Myocyte (in vitro differentiated cells): ENCODE data around the gene CCDC43. TPM values are rescaled to one million over a fixed set of nuclear protein-coding genes. Genes with fewer than 3 reads are reported as not detected.
A peak's percentile ranks its signal among the peaks of the same experiment; 100 is the strongest.
"Not testable (repeated sequence)": the region's sequence is repeated elsewhere in the genome, so short reads cannot be mapped to it uniquely, and the experiment has no call there.

ENCODE experiments used
- DNase-seq: peaks from one replicate; pipeline ENCODE4 v3.0.0-alpha.2; 2012; ENCODE audit warnings: low read depth
- total RNA-seq: library from RNA; depleted of rRNA; stranded (reverse); fragments of >200 nt; gene quantifications from 2 replicates; pipeline ENCODE4 v1.2.3, GENCODE V29; 2014

Gene CCDC43
- total RNA-seq, 1 donor from 2014 or later, result 69.7 TPM

DNA sequence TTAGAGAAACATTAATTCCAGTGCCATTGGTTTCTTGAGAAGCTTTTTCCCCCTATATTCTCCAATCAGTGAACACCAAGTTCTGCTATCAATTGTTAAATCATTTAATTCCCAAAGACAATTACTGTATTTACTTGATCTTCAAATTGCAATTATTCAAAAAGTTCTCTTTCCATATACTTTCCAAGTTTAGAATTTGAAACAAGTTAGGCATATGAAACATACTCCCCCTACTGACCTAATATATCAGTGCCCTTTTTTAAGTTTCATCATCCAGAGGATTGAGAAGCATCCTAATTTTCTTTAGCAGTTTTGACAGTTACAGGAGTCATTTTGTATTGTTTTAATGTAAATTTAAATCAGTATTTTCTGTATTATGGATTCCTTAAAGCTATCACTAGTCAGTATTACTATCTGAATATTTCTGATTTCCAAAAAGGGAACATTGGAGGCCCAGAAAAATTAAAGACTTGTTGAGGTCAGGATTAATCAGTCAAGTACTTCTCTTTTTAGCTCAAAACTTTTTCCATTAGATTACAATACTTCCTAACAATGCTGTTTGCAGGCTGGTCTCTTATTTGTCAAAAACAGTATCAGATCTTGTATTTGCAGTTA lies 17.0 kb downstream of the CCDC43 start:
- DNase-seq, result peak; percentile 19

DNA sequence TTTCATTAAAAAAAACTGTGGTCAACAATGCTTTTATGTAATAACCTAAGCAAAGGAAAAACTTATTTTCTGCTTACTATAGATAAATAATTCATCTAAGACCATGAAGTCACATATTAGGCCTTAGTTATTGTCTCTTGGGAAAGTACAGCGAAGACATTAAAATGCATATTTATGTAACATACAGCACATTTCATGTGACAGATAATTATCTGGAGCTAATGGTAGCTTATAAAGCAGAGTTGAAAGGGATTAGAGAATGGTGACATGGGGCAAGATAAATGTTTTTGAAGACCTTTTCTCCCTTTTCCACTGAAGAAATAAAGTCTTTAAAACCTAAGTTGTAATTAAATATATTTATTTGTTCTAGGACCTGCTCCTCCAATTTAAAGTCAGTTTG lies 23.6 kb downstream of the CCDC43 start:
- no peak for DNase-seq

DNA sequence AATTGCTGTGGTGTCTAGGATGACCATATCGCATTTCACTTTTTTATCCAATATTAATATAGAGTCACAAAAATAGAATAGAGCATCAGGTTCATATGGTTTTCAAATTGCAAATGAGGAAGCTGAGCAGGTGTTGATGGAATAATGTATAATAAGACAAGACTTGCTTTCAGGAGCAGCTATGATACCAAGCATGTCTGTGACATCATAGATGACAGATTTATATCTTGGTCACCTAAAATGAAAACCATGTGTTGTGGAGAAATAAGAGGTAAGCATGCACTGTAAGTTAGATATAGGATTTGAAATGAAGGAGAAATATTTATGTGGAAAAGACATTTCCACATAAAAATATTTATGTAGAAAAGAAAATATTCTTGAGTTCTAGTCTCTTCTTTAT lies 24.7 kb downstream of the CCDC43 start:
- DNase-seq, result peak; percentile 20

DNA sequence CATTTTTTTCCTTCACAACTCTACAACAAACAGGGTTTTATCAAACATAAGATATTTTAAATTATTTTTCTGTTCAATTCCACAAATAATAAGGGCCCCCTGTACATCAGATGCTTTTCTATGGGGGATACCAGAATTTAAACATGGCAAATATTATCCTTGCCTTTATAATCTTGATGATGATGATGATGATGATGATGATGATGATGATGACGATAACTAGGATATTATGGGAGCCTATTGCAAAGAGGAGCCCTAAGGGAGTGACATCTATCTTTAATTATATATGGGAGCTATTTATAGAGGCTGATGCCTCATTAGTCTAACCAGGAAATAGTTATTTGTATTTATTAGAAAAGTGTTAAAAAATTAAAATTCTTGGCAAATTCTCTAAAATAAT lies 26.5 kb downstream of the CCDC43 start:
- DNase-seq, result no peak

DNA sequence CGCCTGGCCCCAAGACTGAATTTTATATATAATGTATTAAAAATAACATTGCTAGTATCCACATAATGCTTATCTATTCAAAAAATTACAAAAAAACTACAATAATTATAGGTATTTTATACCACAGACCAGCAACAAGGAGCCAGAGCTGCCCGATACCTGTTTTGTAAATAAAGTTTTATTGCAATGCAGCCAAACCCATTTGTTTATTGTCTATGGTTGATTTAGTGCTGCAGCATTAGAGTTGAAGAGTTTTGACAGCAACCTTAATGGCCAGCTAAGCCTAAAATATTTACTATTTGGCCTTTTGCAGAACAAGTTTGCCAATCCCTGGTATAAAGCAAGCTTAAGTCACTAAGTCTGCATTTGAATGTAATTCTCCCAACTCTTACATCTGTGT lies 27.7 kb downstream of the CCDC43 start:
- DNase-seq, result no peak

DNA sequence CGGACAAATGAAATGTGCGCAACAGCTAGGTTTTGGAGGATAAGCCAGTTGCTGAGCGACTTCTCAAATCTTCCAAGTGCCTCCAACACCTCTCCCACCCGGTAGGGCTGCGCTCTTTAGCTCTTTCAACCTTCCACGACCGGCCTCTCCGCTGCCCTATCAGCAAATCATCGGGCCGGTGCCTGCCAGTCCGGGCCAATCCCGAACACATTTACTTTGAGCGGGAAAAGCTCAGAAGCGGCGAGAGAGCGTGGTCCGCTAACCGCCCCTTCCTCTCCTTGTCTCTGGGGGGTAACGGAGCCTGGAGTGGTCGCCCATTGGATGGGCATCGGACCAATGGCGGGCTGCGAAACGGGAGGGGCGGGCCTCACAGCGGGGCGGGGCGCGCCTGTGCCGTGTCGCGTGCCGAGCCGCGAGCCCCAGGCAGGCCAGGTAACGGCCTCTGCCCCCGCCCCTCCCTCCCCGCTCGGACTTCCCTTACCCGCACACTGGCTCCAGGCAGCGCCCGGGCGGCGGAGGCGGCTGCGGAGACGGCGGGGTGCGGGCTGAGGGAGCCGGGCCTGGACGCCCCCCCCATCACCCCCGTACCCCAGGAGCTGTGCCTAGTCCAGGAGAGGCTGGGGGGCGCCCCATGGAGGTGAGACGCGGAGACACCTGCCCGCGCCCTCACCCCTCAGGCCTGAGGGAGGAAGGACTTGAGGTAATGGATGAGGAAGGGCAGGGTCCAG lies 33.4 kb downstream of the CCDC43 start, which contains the start of gene MEIOC:
Gene MEIOC, plus strand, starts transcription at position 486 of the 728 bp plus-strand sequence. Its CDS starts 146 bp downstream, at position 632.
- DNase-seq, result peak; percentile 5

DNA sequence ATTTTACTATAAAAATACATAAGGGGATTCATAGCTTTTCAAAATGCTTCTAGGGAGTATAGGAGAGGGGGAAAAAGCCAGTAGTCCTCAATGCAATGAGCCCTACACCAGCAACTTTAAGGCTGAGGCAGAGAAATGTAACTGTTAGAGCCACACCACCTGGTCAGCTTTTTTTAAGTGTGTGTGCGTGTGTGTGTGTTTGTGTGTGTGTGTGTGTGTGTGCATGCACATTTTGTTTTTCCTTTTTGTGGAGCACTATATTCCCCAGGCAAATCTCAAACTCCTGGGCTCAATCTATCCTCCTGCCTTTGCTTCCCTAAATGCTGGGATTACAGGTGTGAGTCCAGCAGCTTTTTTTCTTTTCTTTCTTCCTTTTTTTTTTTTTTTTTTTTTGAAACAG lies 35.6 kb downstream of the CCDC43 start:
- no peak for DNase-seq

DNA sequence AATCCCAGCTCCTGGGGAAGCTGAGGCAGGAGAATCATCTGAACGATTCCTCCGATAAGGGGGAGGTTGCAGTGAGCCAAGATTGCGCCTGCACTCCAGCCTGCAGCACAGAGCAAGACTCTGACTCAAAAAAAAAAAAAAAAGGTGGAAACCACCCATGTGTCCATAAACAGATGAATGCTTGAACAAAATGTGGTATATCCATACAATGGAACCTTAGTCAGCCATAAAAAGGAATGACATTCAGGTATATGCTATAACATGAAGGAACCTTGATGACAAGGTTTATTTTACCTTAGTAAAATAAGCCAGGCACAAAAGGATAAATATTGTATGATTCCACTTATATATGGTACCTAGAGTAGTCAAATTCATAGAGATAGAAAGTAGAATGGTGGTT lies 36.2 kb downstream of the CCDC43 start:
- no peak for DNase-seq

DNA sequence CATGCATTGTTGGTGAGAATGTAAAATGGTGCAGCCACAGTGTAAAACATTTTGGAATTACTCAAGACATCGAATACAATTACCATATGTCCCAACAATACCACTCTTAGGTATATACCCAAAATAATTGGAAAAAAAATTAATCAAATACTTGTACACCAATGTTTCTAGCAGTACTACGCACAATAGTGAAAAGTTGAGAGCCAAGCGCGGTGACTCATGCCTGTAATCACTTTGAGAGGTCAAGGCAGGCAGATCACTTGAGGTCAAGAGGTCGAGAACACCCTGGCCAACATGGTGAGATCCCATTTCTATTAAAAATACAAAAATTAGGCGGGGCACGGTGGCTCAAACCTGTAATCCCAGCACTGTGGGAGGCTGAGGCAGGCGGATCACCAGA lies 36.8 kb downstream of the CCDC43 start:
- no peak for DNase-seq

DNA sequence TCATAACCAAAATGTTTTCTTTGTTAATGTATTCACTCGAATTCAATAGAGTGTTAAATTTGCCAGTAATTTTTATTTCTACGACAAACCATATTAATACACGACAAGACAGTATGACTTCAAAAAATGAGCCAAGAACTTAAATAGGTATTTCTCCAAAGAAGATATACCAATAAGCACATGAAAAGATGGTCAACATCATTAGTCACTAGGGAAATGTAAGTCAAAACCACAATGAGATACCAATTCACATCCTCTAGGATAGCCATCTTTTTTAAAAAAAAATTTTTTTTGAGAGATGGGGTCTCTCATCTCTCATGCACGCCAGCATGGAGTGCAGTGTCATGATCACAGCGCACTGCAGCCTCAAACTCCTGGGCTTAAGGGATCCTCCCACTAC lies 38.3 kb downstream of the CCDC43 start:
- no peak for DNase-seq

DNA sequence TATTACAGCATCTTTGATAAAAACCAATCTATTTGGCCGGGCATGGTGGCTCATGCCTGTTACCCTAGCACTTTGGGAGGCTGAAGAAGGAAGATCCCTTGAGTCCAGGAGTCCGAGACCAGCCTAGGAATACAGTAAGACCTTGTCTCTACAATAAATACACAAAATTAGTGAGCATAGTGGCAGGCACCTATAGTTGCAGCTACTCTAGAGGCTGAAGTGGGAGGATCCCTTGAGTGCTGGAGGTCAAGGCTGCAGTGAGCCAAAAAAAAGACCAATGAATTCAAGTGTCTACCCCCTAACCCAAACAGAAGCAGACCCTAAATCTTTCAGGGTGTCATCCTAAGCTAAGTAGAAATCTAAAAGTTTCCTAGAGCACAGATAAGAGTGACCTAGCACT lies 40.6 kb downstream of the CCDC43 start:
- DNase-seq, result no peak

DNA sequence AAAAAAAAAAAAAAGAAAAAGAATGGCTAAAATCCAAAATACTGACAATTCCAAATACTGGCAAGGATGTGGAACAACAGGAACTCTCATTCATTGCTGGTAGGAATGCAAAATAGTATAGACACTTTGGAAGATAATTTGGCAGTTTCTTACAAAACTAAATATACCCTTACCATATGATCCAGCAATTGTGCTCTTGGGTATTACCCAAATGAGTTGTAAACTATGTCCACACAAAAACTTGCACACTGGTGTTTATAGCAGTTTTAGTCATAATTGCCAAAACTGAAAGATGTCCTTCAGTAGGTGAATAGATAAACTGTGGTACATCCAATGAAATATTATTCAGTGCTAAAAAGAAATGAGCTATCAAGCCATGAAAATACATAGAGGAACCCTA lies 41.8 kb downstream of the CCDC43 start:
- DNase-seq, result no peak

DNA sequence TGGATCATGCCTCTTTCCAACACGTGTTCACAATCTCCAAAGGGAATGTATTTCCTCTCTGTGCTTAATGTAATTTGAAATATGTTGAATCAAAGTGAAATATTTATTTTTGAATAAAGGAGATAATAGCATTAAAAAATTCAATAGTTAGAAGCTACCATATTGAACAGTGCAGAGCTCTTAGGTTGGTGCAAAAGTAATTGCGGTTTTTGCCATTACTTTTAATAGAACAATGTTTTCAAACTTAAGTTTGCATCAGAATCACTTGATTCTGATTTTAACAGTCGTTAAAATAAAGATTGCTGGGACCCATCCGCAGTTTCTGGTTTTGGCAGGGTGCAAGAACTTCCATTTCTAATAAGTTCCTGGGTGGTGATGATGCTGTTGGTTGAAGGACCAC lies 43.3 kb downstream of the CCDC43 start:
- DNase-seq, result no peak

DNA sequence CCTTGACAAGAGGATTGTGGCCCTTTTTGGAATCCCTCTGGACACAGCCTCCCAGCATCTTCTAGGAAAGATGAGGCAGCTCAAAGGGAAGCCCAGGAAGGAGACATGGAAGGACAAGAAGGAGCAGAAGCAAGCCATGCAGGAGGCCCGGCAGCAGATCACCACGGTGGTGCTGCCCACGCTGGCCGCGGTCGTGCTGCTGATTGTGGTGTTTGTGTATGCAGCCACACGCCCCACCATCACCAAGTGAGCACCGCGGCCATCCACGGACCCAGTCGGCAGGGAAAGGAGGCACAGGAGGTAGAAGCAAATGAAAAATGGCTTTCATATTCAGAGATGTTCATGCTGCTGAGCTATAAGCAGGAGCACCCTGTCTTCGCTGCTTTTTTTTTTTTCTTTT lies 44.2 kb downstream of the CCDC43 start:
- DNase-seq, result no peak

DNA sequence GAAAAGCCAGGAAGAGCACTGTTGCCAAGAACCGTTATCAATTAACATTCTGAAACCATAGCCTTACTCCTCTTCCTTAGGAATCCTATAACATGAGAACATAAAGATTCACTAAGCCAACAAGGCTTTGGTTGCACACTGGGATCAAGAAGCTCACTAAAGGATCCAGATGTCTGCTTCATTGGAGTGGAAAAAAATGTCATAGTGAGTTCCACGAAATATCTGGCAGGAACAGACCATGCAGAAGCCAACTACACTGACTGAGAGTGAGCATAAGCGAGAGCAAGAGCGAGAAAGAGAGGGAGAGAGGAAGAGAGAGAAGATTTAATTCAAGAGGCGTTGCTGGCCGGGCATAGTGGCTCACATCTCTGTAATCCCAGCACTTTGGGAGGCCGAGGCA lies 46.7 kb downstream of the CCDC43 start:
- DNase-seq, result no peak

DNA sequence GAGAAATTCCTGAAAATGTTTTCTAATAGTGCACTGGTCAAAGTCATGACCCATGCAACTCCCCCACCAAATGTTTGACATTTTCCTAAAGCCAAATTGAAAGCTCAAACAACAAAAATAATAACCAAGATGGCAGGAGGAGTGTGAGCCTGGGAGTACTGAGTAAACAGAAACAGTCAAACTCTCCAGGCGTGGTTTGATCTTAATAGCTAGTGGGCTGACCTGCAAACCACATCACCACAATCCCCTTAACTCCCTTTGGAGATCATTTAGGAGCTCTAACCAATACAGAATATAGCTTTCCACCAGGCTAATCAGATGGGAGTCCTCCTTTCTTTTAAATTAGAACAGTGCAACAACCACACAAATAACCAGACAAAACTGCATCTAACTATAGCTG lies 52.5 kb downstream of the CCDC43 start:
- DNase-seq, result peak; percentile 47

DNA sequence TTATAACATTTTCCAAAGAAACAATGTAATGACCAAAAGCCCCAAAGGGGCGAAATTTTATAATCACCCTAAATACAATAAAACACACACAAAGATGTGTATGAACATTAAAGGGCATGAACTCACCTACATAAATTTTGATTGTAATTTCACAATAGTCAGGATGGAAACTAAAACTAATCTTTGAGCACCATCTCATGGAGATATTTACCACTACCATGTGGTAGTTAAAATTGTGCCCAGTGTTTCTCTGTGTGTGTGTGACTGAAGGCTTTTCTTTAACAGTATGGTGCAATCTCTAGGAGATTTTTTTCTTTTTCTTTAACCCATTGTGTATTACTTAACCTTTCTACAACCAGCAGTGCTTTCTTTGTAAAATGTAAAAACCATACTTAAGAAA lies 53.0 kb downstream of the CCDC43 start:
- DNase-seq, result peak; percentile 64

DNA sequence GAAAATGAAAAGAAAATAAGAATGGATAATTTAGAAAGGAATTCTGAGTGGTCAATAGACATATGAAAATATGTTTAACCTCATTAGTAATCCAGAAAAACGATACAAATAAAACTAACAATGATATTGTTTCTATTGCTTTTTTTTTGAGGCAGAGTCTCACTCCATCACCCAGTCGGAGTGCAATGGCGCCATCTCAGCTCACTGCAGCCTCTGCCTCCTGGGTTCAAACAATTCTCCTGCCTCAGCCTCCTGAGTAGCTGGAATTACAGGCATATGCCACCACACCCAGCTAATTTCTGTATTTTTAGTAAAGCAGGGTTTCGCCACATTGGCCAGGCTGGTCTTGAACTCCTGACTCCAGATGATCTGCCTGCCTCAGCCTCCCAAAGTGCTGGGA lies 55.2 kb downstream of the CCDC43 start:
- not testable (repeated sequence) for DNase-seq

DNA sequence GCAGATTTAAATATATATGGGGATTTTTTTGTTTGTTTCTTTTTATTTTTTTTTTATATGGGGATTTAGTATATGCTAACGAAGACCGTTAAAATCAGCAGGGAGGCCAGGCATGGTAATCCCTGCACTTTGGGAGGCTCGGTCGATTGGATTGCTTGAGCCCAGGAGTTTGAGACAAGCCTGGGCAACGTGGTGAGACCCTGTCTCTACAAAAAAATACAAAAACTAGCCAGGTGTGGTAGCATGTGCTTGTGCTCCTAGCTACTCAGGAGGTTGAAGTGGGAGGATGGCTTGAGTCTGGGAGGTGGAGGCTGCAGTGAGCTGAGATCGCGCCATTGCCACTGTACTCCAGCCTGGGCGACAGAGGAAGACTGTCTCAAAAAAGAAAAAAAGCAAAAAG lies 55.6 kb downstream of the CCDC43 start:
- DNase-seq, result no peak

DNA sequence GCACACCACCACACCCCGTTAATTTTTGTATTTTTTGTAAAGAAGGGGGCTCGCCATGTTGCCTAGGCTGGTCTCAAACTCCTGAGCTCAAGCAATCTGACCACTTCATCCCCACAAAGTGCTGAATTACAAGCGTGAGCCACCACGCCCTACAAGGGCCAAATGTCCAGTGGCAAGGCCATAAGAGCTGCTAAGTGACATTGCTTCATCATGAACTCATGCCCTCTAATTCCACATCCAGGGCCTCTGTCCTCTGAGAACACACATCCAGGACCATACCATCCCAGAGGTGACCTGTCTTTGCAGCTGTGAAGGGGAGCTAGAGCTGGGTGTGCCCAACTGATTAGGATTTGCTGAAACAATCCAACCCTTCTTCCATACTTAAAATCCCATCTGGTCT lies 58.9 kb downstream of the CCDC43 start:
- DNase-seq, result no peak

DNA sequence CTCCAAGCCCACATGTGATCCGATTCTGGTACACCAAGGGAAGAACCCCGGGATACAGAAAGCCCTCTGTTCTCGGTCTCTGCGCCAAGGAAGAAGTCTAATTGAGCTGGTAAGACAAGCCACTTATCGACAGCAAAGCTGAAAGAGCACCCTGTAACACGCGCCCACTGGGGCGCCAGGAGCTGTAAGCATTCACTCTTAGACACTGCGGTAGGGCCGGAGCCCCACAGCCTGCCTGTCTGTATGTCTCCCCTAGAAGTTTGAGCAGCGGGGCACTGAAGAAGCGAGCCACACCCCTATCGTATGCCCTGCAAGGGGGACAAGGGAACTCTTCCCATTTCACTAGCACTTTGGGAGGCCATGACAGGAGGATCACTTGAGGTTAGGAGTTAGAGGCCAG lies 60.3 kb downstream of the CCDC43 start:
- no peak for DNase-seq

DNA sequence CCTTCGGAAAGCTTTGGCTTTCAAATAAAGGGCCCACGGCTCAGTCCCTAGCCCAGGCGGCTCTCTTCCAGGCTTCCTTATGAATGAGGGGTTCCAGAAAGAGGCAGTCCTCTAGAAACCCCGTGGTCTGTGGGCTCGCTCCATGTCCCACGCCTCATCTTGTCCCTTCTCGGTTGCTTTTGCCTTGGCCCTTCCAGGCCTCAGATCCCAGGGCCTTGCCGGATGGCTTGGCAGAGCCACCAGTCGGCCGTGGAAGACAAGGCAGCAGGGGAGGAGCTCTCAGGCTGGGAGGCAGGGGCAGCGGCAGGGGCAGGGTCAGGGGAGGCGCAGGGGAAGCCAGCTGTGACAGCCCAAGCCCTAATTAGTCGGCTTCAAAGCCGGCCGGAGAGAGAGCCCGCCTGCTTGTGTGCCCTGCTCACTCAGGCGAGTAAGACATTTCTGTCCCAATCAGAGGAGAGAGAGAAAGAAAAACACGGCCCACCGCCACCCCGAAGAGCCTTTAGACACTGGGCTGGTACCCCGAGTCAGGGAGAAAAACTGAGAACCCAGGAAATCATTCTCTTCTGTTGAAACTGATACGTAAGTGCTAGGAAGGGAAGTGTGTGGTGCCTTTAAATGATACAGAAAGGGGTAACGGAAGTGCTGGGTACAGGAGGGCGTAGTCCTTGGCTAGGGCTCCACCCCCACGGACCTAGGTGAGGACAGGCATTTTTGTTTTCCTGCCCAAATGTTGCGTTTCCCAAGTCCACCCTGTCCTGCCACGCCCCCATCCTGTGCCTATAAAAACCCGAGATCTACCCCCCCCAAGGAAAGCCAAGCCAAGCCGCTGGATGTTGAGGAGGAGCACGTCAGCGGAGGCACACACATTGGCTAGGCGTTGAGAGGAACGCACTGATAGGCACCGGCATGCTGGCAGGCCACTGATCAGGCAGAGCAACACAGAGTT lies 61.1 kb downstream of the CCDC43 start:
- DNase-seq, result no peak
